Stimulated activated CD8-positive, alpha-beta memory T cell treated with anti-CD3 and anti-CD28 coated beads, Interleukin-15, amount 100 ng/mL, for 24 hours (primary cell): ENCODE measurements around the gene TYROBP.
A peak's percentile ranks its signal among the peaks of the same experiment; 100 is the strongest.
"Not testable (repeated sequence)": the region's sequence is repeated elsewhere in the genome, so short reads cannot be mapped to it uniquely, and the experiment has no call there.

Experiments used
- DNase-seq: peaks from one replicate; pipeline ENCODE4 v3.0.0-alpha.2; 2020; ENCODE audit warnings: low read depth

Gene TYROBP

GRCh38 chr19:35931874-35932202, 23.7 kb upstream of the TYROBP start:
- no peak for DNase-seq

- DNase-seq: peak; percentile 95
Observed at GRCh38 chr19:35931161-35931873, 23.2 kb upstream of the TYROBP start.

DNA sequence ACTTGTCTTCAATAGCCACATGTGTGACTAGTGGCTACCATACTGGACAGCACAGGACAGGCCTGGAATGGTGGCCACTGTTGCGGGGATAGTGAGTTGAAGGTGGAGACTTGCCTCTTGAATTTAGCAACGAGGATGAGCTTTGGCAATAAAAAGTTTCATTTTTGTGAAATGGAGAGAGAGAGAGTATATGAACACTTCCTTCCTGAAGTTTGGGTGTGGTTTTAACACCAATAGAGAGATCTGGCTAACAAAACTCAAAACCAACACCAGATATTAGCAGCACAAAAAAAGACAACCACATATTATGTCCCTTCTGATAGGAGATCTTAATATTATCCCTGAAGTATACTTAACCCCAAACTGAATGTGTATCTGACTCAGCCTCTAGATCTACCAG, 21.8 kb upstream of the TYROBP start:
- no peak for DNase-seq

DNA sequence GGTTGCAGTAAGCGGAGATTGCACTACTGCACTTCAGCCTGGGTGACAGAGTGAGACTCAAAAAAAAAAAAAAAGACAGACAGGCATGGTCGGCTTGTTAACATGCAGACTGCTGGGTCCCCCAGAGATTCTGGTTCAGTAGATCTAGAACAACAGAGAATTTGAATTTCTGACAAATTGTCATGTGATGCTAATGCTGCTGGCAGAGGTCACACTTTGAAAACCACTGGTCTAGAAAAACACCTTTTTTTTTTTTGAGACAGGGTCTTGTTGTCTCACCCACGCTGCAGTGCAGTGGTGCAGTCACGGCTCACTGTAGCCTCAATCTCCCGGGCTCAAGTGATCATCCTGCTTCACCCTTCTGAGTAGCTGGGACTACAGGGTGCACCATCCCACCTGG, 20.4 kb upstream of the TYROBP start:
- no peak for DNase-seq

DNA sequence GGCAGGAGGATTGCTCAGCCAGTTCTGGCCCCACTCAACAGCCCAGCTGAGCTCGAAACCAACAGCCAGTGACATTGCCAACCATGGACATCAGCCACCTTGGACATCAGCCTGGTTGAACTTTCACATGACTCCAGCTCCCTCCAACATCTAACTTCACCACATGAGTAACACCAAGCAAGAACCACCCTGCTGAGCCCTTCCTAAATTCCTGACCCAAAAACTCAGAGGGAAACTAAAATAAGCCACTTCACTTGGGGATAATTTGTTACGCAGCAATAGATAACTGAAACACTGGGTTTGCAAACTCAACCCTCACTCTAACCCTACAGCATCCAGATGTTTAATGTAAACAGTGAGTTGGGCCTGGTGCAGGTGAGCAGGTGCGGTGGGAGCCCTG, 17.4 kb upstream of the TYROBP start:
- DNase-seq: no peak

- DNase-seq: no peak
Observed at GRCh38 chr19:35921012-35921411, 12.9 kb upstream of the TYROBP start.

- DNase-seq: no peak
Observed at GRCh38 chr19:35919306-35919705, 11.2 kb upstream of the TYROBP start.

GRCh38 chr19:35915443-35915842, 7.3 kb upstream of the TYROBP start:
- DNase-seq: no peak

- no peak for DNase-seq
Observed at GRCh38 chr19:35913589-35913988, 5.5 kb upstream of the TYROBP start.

- DNase-seq: no peak
Observed at GRCh38 chr19:35911790-35912189, 3.7 kb upstream of the TYROBP start.

- no peak for DNase-seq
Observed at GRCh38 chr19:35911173-35911572, 3.1 kb upstream of the TYROBP start.

- not testable (repeated sequence) for DNase-seq
Observed at GRCh38 chr19:35910355-35910754, 2.3 kb upstream of the TYROBP start.

DNA sequence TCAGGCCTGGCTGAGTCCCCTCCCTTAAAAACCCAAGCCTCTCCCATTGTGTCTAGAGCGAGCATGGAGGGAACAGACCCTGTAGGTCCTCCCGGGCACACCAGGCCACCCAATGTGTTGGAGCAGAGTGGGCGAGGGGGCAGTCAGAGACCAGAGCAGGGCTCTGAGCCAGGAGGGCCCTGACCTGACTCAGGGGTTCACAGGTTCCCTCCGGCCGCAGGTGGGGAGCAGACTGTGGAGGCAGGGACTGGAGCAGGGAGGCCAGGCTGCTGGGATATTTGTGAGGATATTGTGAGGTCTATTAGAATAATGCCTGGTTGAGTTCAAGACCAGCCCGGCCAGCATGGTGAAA, 1.6 kb upstream of the TYROBP start:
- no peak for DNase-seq

DNA sequence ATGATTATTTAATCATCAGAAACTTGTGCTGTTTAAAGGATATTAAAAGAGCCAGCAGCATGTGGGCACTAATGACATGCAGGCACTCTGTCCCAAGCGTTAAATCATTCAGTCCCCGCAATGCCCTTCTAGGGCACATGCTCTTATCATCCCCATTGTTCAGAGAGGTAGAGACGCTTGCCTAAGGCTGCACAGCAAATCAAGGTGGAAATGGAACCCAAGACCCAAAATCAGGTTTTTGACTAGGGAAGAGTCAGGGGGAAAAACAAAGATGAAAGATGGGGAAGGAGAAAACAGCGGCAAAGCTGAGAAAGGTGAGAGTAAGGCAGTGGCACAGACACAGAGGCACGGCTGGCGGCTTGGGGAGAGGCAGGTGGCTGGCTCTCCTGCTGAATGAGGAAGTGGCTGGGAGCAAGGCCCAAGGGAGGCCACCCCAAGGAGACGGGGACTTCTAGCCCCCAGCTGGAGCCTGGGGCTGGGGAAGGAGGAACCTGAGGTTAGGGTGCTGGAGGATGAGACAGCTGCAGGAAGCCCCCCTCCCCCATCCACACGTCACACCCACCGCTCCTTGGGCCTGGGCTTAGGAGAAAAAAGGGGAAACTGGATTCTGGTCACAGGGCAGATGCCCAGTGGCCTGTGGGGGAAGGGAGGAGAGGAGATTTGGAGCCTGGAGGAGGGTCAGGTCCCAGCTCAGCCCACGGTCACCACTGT, 1.0 kb upstream of the TYROBP start:
- DNase-seq: no peak

DNA sequence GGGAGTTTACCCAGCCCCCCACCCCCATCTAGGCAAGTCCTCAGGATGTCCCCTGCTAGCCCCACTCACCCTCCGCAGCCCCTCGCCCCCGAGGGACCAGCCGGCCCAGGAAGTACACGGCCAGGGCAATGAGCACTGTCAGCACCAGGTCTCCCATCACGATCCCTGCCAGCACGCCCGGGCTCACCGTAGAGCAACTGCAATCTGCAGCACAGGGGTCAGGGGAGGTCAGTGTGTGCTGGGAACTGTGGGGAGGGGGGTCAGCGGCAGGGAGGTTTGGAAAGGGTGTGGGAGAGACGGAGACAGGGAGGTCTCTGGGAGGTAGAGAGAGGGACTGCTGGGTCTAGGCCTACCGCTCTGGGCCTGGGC, 734 bp downstream of the TYROBP start:
- DNase-seq: no peak

DNA sequence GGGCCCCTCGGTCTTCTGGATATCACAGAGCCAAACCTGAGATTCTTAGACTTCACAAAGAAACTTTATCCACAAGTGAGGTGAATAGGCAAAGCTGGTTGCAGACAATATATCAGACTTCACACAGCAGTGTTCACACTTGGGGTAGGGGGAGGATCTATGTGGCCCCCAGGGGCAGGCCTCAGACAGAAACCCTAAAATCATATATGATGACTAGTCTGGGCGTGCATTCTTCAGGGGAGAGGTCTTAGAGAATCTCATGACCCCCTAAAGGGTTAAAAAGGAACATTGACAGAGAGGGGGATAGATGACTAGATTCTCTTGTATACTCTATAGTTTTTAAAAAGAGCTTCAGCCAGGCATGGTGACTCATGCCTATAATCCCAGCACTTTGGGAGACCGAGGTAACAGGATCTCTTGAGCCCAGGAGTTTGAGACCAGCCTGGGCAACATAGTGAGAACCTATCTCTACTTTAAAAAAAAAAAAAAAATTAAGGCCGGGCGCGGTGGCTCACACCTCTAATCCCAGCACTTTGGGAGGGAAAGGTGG, 2.8 kb downstream of the TYROBP start:
- no peak for DNase-seq

- no peak for DNase-seq
Observed at GRCh38 chr19:35904311-35905068, 3.6 kb downstream of the TYROBP start.

DNA sequence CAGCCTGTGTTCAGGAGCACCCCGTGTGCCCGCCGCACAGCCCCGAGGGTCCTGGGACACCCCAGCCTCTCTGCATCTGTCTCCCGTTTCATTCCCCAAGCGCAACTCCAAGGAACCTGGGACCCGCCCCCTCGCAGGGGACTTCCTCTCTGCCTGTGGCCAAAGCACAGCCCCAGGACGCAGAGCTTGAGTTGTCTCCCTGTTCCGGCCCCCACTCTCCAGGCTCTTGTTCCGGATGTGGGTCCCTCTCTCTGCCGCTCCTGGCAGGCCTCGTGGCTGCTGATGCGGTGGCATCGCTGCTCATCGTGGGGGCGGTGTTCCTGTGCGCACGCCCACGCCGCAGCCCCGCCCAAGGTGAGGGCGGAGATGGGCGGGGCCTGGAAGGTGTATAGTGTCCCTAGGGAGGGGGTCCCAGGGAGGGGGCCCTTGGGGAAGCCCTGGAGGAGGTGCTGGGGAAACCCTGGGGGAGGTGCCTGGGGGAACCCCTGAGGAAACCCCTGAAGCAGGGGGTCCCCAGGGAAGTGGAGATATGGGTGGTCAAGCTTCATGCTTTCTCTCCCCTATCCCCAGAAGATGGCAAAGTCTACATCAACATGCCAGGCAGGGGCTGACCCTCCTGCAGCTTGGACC, 4.4 kb downstream of the TYROBP start:
- peak; percentile 64 for DNase-seq

GRCh38 chr19:35902870-35903475, 5.1 kb downstream of the TYROBP start:
- DNase-seq: no peak

- DNase-seq: no peak
Observed at GRCh38 chr19:35901854-35902661, 6.0 kb downstream of the TYROBP start, which contains the start of gene HCST. Gene HCST, plus strand, starts transcription at chr19:35902529. Its CDS starts 65 bp downstream, at chr19:35902594.

DNA sequence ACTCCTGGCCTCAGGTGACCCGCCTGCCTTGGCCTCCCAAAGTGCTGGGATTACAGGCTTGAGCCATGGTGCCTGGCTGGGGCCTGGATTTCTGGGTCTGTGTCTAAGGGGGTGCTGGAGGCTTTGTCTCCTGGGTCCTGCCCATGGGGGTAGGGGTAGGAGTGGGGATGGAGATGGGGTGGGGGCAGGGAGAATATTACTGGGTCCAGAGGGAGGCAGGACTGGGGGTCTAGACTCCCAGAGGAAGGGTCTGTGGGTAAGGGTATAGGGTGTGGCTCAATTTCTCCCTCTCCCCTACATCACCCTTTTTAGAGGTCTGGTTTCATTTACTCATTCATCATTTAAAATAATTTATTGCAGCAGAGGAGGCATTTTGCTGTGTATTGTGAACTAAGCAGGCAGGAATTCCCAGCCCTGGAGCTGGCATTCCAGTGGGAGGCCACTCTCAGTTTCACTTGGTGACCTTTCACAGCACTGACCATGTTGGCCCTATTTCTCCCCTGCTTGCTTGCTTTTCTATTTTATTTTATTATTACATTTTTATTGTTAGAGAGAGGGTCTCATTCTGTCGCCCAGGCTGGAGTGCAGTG, 6.9 kb downstream of the TYROBP start:
- DNase-seq: no peak
